ENCODE measurements around the gene ATP10B.

Gene ATP10B

DNA sequence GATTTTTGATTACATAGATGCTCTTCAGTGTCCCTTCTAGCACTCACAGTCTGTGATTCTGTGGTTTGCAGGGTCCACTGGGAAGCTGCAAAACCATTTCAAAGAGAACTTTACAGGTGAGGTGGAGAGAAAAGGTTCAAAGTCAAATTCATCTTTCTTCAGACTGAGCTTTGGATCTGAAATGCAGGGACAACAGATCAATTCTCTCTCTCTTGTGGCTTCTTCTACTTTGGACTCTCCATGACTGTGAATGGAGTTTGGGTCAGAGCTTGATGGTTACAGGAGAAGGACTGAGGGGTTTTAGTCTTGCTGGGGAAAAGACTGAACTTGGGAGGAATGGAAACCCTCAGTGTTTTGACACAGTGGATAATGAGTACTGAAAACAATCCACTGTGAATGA, 338.5 kb downstream of the ATP10B start:
- no peak for DNase-seq (ENCODE audit: low spot score)
